ENCODE data around the gene CRYGC.

DNA sequence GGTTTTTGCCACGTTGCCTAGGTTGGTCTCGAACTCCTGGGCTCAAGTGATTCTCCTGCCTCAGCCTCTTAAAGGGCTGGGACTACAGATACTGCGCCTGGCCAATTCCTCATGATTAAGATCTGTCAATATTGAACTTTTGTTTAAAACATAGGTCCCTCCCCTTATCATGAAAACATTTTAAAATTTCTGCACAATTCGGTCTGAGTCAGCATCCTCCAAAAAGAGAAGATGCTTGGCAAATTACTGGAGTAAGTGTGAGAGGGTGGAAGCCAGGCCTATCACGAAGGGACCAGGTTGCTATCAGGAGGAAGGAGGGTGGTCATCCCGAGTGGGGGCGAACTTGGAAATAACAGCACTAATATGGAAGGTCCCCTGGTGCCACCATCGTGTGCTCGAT lies 44.5 kb upstream of the CRYGC start:
- TF ChIP-seq POLR2A (IDR thresholded peaks at IDR 0.05; ENCODE audit: low read depth, low read length): no peak
- no peak for TF ChIP-seq TAF1 (IDR thresholded peaks at IDR 0.05; ENCODE audit: low read depth, low read length)

All from GM12891 (cell line).